ENCODE results near the gene SERINC2. TPM values are rescaled to one million over a fixed set of nuclear protein-coding genes. Genes with fewer than 3 reads are reported as not detected.
A peak's percentile ranks its signal among the peaks of the same experiment; 100 is the strongest.
"Not testable (repeated sequence)": the region's sequence is repeated elsewhere in the genome, so short reads cannot be mapped to it uniquely, and the experiment has no call there.

The SERINC2 gene
- total RNA-seq, 1 experiment from 2014 or later, result 4.1 TPM

- peak; percentile 37 for DNase-seq (ENCODE audit: low read depth)
Measured at GRCh38 chr1:31414980-31415370, 2.0 kb downstream of the SERINC2 start.

GRCh38 chr1:31415658-31416057, 2.6 kb downstream of the SERINC2 start:
- no peak for DNase-seq (ENCODE audit: low read depth)

GRCh38 chr1:31416101-31416736, 3.2 kb downstream of the SERINC2 start:
- no peak for DNase-seq (ENCODE audit: low read depth)

GRCh38 chr1:31417148-31417547, 4.1 kb downstream of the SERINC2 start:
- no peak for DNase-seq (ENCODE audit: low read depth)

- DNase-seq (ENCODE audit: low read depth), result no peak
Measured at GRCh38 chr1:31418626-31419323, 5.8 kb downstream of the SERINC2 start.

- no peak for DNase-seq (ENCODE audit: low read depth)
Measured at GRCh38 chr1:31420716-31421115, 7.7 kb downstream of the SERINC2 start.

- peak; percentile 32 for DNase-seq (ENCODE audit: low read depth)
Measured at GRCh38 chr1:31421371-31422040, 8.5 kb downstream of the SERINC2 start.

- peak; percentile 91 for DNase-seq (ENCODE audit: low read depth)
Measured at GRCh38 chr1:31422505-31423319, 9.7 kb downstream of the SERINC2 start.

GRCh38 chr1:31423418-31423947, 10.5 kb downstream of the SERINC2 start:
- no peak for DNase-seq (ENCODE audit: low read depth)

- no peak for DNase-seq (ENCODE audit: low read depth)
Measured at GRCh38 chr1:31424568-31424967, 11.6 kb downstream of the SERINC2 start.

- no peak for DNase-seq (ENCODE audit: low read depth)
Measured at GRCh38 chr1:31425301-31426081, 12.5 kb downstream of the SERINC2 start.

GRCh38 chr1:31426249-31426922, 13.4 kb downstream of the SERINC2 start:
- DNase-seq (ENCODE audit: low read depth), result no peak

- DNase-seq (ENCODE audit: low read depth), result no peak
Measured at GRCh38 chr1:31427322-31427721, 14.3 kb downstream of the SERINC2 start.

GRCh38 chr1:31428436-31429221, 15.6 kb downstream of the SERINC2 start:
- DNase-seq (ENCODE audit: low read depth), result no peak

- no peak for DNase-seq (ENCODE audit: low read depth)
Measured at GRCh38 chr1:31429583-31429982, 16.6 kb downstream of the SERINC2 start.

- not testable (repeated sequence) for DNase-seq (ENCODE audit: low read depth)
Measured at GRCh38 chr1:31431351-31432257, 18.6 kb downstream of the SERINC2 start.

GRCh38 chr1:31432592-31433395, 19.8 kb downstream of the SERINC2 start:
- no peak for DNase-seq (ENCODE audit: low read depth)
